ENCODE results near the gene ELMO3. TPM values are rescaled to one million over a fixed set of nuclear protein-coding genes. Genes with fewer than 3 reads are reported as not detected.

Gene ELMO3
- total and polyA plus RNA-seq, 8 donors, result 14.6 to 52.4 (median 23.6) TPM

GRCh38 chr16:67150833-67151396 is 48.0 kb upstream of the ELMO3 start, which contains the start of gene B3GNT9:
Gene B3GNT9, minus strand, starts transcription at chr16:67150998. Its CDS starts 513 bp downstream, at chr16:67150485.
- ATAC-seq, result peak; percentile 60 to 76 (median 72)
- no peak for FAIRE-seq
- intact Hi-C loops (cut with DNase I), result loop anchor here in 2 of 3 donors (5.0 to 10.0 kb wide), 2 partner anchors 174 to 176 kb away; no protein-coding TSS in a partner anchor
- Histone ChIP-seq H3K9me3 (no peaks in the 10 kb centered on the region), H3K27me3 (no peaks in the 10 kb centered on the region), H3K4me3 (peak within 1 kb of the TSS; percentile 37 to 61 (median 55)), H3K36me3 (no peaks in the 10 kb centered on the region), H3K4me1 (peaks cover 0 to 3% (median 0%) of the 10 kb centered on the region in 3 donors), H3K27ac (peak within 1 kb of the TSS; percentile 2 to 48 (median 40))
- peak in 5 of 6 donors; percentile 58 to 87 (median 72) for DNase-seq
- WGBS, 2 donors, result 1% methylated on average over 34 of the region's 34 CpGs
- no peak for TF ChIP-seq CTCF (IDR thresholded peaks at IDR 0.05)

GRCh38 chr16:67151431-67152097 is 47.4 kb upstream of the ELMO3 start:
- H3K27me3 ChIP-seq, result no peaks in the 10 kb centered on the region
- ATAC-seq (no peak), FAIRE-seq (no peak), DNase-seq (no peak)
- intact Hi-C loops (cut with DNase I), result loop anchor here in 2 of 3 donors (5.0 to 10.0 kb wide), 2 partner anchors 174 to 177 kb away; no protein-coding TSS in a partner anchor
- H3K4me1 ChIP-seq, result peaks cover 0 to 3% (median 0%) of the 10 kb centered on the region in 3 donors
- TF ChIP-seq CTCF (IDR thresholded peaks at IDR 0.05), result no peak
- peak overlapping the region in 1 of 4 donors; percentile 38 for H3K27ac ChIP-seq
- H3K36me3 ChIP-seq, result no peaks in the 10 kb centered on the region
- no peaks in the 10 kb centered on the region for H3K9me3 ChIP-seq
- 38 to 50% methylated on average over 8 of the region's 8 CpGs for WGBS, 2 donors
- H3K4me3 ChIP-seq, result peak overlapping the region in 2 of 4 donors; percentile 53 to 61

- ATAC-seq (no peak), FAIRE-seq (no peak), DNase-seq (no peak)
- intact Hi-C loops (cut with DNase I), result loop anchor here in 2 of 3 donors (5.0 to 10.0 kb wide), 3 partner anchors 137 to 180 kb away; no protein-coding TSS in a partner anchor
- Histone ChIP-seq H3K4me3 (peak overlapping the region in 2 of 4 donors; percentile 14 to 25), H3K4me1 (peaks cover 0 to 12% (median 3%) of the 10 kb centered on the region in 3 donors), H3K9me3 (no peaks in the 10 kb centered on the region), H3K27ac (no peak overlapping the region), H3K27me3 (no peaks in the 10 kb centered on the region), H3K36me3 (no peaks in the 10 kb centered on the region)
- 38 to 42% methylated on average over 61 of the region's 61 CpGs for WGBS, 2 donors
- TF ChIP-seq CTCF (IDR thresholded peaks at IDR 0.05), result no peak
Observed at GRCh38 chr16:67154578-67155294, 44.2 kb upstream of the ELMO3 start.

GRCh38 chr16:67155295-67156142 is 43.4 kb upstream of the ELMO3 start:
- peak overlapping the region in 2 of 4 donors; percentile 14 to 25 for H3K4me3 ChIP-seq
- intact Hi-C loops (cut with DNase I), result loop anchor here in 2 of 3 donors (5.0 to 10.0 kb wide), 2 partner anchors 138 to 181 kb away; no protein-coding TSS in a partner anchor

More at GRCh38 chr16:67155295-67156142, 43.4 kb upstream of the ELMO3 start:
- H3K27ac ChIP-seq, result no peak overlapping the region
- DNase-seq (peak in 5 of 6 donors; percentile 57 to 95 (median 84)), FAIRE-seq (no peak), ATAC-seq (peak; percentile 49 to 69 (median 64))
- no peaks in the 10 kb centered on the region for H3K9me3 ChIP-seq
- H3K36me3 ChIP-seq, result no peaks in the 10 kb centered on the region
- H3K4me1 ChIP-seq, result peaks cover 0 to 12% (median 3%) of the 10 kb centered on the region in 3 donors
- no peaks in the 10 kb centered on the region for H3K27me3 ChIP-seq
- peak; percentile 94 to 99 (median 96) for TF ChIP-seq CTCF (IDR thresholded peaks at IDR 0.05)
- 12 to 15% methylated on average over 58 to 74 of the region's 74 CpGs for WGBS, 2 donors

All from pancreas (tissue), 10 donors.